Measurements from ENCODE around the gene ITGA8.
"Not testable (repeated sequence)": the region's sequence is repeated elsewhere in the genome, so short reads cannot be mapped to it uniquely, and the experiment has no call there.

The ITGA8 gene

DNA sequence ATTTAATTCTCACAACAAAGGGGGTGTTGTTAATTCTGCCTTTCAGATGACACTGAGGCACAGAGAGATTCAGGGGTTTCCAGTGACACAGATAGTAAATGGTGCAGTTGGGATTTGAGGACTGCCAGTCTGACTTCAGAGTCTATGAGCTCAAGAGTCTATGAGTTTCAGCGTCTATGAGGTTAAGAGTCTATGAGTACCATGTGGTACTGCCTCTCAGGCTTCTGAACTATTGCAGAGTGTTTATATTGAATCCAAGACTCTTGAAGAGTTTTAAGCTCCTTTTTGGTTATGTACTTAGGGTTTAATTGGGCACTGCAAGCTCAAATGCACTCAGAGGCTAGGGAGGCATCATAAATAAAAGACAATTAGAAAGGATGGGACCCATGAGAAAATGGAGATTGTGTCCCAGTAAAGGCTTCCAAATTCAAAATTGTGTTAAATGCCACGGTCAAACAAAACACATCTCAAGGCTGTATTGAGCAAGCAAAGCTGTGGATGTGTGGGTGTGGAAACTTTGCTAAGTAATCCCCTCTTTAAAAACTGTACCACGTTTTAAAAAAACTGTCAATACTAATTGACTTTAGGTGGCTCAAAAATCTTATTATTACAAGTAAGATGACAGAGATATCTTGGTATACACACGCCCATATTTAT is 224.7 kb downstream of the ITGA8 start:
- no peak for DNase-seq (ENCODE audit: low spot score)

DNA sequence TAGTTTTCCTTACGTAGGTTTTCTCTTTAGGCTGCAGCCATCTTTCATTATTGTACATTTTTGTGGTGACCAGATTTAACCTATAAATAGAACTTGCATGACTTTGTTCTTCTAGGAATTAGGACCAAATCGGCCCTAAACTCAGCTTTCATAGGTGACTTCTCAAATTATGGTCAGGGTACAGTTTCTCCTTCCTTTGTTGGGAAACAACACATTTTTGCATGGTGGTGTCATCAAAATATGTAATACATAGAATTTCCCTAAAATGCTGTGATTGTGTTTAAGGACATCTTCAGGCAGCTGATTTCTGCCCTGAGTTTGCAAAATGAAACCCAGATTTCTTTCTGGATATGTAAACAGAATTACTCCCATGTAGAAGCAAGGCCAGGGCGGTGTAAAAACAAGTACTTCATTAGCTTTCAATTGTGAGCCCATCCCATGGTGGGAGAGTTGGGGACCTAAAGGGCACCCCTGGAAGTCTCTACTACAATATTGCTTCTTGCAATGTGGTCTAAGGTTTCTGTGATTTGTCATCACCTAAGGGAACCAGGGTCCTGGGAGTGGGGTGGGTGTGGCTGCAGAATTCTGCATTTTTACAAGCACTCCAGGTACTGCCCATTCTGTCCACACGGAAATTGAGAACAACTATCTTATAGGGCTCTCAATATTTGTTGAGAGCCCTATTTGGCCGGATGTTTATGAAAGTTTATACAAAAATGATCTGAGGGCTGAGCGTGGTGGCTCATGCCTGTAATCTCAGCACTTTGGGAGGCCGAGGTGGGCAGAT is 227.7 kb downstream of the ITGA8 start:
- DNase-seq (ENCODE audit: low spot score): no peak

DNA sequence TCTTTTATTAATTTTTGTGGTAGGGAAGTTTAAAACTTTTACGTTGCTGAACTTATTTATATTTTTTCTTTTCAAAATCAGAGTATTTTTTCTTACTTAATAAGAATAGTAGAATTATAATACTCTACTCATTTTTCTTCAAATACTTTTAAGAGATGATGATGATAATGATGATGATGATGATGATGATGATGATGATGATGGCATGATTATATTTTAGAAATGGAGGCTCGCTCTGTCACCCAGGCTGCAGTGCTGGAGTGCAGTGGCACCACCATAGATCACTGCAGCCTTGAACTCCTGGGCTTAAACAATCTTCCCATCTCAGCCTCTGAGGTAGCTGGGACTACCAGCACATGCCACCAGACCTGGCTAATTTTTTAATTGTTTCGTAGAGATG is 230.3 kb downstream of the ITGA8 start:
- DNase-seq (ENCODE audit: low spot score): no peak

DNA sequence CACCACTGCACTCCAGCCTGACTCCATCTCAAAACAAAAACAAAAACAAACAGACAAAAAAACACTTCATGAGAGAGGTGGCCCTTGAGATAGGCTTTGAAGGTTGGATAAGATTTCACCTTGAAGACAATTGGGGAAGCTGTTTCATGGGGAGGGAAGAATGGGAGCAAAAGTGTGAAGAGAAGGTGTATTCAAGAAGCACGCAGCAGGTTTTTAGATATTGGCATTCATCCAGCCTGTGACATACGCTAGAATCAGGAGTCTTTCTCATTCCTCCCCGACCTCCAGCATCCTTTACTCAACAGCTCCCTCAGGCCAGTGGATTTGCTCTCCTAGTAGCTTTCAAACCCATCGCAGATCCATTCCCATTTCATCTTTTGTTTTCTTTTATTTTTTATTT is 232.3 kb downstream of the ITGA8 start:
- DNase-seq (ENCODE audit: low spot score): no peak

DNA sequence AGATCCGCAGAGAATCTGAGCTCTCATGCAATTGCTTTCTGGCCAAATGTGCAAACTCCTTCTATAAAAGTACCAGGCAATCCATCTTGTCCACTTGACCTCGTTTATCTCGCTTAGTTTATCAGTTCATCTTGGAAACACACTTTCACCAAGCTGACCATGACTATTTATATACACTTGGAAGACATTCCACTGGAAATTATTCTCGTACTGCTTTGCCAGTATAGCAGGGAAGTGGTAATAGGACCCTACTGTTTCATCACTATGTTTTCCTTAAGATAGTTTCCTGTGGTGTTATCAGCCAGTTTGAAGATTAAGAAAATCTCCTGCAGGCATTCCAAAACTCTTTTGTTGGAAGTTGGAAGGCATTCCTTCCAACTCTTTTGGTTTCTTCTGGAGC is 233.3 kb downstream of the ITGA8 start:
- no peak for DNase-seq (ENCODE audit: low spot score)

GRCh38 chr10:15485684-15486316 is 233.9 kb downstream of the ITGA8 start:
- peak; percentile 29 for DNase-seq (ENCODE audit: low spot score)

GRCh38 chr10:15485027-15485426 is 234.7 kb downstream of the ITGA8 start:
- no peak for DNase-seq (ENCODE audit: low spot score)

- DNase-seq (ENCODE audit: low spot score): no peak
Measured at GRCh38 chr10:15484128-15484527, 235.6 kb downstream of the ITGA8 start.

GRCh38 chr10:15483215-15484075 is 236.3 kb downstream of the ITGA8 start:
- DNase-seq (ENCODE audit: low spot score): no peak

DNA sequence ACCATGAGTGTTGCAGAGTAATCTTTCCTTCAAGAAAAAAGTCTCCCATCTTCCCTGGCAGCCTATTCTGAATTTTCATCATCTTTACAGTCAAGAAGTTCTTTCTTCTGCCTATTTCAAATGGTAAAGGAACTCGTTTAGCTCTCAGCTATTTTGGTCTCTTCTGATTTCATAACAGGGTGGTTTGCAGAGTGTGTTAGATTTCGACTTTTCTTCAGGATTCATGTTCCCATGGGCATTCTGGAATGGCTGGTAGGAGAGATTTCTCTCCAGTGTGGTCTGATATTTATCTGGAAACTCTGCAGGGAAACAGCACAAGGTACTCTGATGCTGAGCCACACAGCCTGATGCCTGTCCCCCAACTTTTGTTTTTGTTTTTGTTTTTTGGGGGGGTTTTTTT is 237.6 kb downstream of the ITGA8 start:
- peak; percentile 51 for DNase-seq (ENCODE audit: low spot score)

DNA sequence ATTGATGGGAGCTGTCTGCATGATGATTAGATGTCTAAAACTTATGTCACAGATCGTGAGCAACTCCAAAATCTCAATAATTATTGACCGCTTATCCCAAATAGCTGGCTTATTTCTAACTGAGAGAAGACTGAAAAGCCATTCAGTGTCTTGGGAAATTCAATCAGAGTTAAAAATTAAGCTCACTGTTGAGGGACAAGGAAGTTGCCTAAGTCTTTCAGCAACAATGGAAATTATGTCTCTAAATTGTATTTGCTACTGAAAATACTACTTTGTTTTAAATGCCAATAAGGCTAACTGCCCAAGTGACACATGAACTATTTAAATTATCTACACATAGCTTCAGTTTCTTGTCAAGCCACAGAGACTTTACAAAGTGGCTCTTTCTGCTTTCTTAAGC is 240.8 kb downstream of the ITGA8 start:
- no peak for DNase-seq (ENCODE audit: low spot score)

GRCh38 chr10:15478429-15478828 is 241.3 kb downstream of the ITGA8 start:
- no peak for DNase-seq (ENCODE audit: low spot score)

- DNase-seq (ENCODE audit: low spot score): no peak
Measured at GRCh38 chr10:15476337-15476736, 243.4 kb downstream of the ITGA8 start.

DNA sequence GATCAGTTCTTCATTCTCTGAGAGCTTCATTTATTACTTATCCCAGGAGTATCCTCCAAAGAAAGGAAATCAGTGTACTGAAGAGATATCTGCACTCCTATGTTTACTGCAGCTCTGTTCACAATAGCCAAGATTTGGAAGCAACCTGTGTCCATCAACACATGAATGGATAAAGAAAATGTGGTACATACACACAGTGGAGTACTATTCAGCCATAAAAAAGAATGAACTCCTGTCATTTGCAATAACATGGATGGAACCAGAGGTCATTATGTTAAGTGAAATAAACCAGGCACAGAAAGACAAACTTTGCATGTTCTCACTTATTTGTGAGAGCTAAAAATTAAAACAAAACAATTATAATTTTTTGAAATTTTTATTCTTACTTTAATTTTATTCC is 244.3 kb downstream of the ITGA8 start:
- DNase-seq (ENCODE audit: low spot score): not testable (repeated sequence)

DNA sequence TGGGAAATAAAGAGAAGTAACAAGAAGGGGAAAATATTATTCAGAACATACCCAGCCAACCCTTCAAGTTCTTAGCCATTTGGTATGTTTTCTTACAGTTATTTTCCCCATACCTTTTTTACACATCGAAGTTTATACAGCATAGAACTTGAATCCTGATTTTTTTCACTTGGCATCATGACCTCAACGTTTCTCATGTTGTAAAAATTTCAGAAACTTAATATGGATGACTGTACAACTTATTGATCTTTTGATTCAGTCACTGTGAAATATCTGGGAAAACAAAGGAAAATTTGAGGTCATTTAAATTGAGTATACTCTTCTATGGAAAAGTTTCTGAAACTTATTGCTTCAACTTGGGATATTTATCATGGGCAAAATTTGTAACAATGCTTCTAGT is 245.1 kb downstream of the ITGA8 start:
- DNase-seq (ENCODE audit: low spot score): no peak

DNA sequence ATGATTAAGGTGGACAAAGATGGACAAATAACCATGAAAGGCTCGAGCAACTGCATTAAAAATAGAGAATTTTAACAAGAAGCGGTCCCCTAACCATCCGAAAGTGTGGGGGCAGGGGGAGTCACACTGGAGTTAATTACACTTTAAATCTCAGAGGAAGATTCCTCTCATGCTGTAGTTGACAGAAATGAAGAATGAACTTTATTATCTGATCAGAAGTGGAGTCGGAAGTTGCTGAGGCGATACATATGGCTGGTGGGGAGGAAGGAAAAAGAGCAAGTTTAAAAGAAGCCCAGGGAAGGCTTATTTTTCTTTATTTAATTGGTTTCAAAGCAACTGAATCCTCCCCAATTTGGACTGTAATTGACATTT is 246.3 kb downstream of the ITGA8 start:
- DNase-seq (ENCODE audit: low spot score): no peak

- peak; percentile 55 for DNase-seq (ENCODE audit: low spot score)
Measured at GRCh38 chr10:15472431-15473395, 247.0 kb downstream of the ITGA8 start.

GRCh38 chr10:15472008-15472407 is 247.7 kb downstream of the ITGA8 start:
- no peak for DNase-seq (ENCODE audit: low spot score)

GRCh38 chr10:15469111-15469510 is 250.6 kb downstream of the ITGA8 start:
- DNase-seq (ENCODE audit: low spot score): no peak

DNA sequence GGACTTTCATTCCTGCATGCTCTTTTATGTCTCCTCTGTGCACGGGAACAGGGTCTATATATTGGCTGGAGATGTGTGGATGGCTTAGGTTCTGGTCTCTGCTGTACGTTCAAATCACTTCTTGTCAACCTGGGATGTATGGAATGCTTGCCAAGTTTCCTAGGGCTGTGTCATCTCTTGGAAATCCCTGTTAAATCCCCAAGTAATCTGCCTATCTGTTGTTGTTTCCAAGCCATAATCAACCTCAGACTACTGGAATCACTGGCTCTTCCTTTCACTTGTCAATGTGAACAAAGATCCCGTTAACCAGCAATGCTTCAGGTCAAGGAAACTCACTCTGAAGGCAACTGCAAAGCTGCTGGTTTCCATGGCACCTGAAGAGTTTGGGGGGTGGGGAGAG is 255.3 kb downstream of the ITGA8 start:
- DNase-seq (ENCODE audit: low spot score): no peak

All from GM03348 (cell line).